HG03354 (cell line): ENCODE measurements around the gene LAIR1.
A peak's percentile ranks its signal among the peaks of the same experiment; 100 is the strongest.
"Not testable (repeated sequence)": the region's sequence is repeated elsewhere in the genome, so short reads cannot be mapped to it uniquely, and the experiment has no call there.

Experiments
- ATAC-seq: cut with Tn5 transposase; IDR thresholded peaks from one replicate; pipeline ENCODE4 v1.9.1; 2021; ENCODE audit warnings: mild to moderate bottlenecking; ENCODE audit not compliant: unreplicated experiment, poor library complexity, severe bottlenecking

The LAIR1 gene

DNA sequence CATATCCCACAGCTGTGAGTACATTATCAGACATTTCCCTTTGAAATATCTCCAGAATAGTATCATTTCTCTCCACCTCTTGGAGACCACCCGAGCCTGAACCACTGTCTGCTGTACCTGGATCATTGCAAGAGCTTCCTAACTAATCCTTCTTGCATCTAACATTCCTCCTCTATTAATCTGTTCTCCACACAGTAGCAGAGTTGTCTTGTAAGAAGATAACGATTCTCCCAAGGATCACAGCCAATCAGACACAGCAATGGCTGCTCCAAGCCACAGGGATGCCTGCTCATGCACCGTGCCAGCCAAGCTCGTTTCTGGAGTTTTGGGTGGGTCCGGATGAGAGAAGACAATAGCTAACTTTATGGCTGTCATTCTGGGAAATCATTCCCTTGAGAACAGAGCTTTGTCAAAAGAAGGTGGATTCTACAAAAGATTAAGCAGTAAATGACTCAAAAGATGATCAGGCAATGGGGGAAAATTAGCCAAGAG is 14.5 kb upstream of the LAIR1 start:
- no peak for ATAC-seq

DNA sequence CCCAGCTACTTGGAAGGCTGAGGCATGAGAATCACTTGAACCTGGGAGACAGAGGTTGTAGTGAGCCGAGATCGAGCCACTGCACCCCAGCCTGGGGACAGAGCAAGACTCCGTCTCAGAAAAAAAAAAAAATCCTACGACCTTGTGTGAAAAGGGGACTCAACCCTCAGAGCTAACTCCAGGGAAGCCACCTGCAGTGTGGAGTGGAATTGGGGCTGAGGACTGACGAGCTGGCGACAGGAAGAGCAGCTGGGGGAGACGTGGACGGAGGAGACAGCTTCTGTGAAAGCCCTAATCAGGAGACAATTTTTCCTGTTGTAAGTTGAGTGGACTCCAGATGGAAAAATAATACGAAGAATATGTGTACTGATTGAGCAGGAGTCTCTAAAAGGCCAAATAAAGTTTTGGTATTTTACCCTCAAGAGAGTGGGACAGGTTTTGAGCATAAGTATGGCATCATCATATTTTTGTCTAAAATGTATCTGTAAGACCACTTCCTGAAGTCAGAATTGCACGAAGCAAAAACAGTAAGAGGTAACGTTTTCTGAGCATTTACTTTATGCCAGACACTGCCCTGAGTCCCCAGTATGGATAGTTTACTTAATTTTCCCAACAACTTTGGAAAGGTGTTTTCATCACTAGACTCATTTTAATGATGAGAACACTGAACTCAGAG is 12.0 kb upstream of the LAIR1 start:
- ATAC-seq = no peak

DNA sequence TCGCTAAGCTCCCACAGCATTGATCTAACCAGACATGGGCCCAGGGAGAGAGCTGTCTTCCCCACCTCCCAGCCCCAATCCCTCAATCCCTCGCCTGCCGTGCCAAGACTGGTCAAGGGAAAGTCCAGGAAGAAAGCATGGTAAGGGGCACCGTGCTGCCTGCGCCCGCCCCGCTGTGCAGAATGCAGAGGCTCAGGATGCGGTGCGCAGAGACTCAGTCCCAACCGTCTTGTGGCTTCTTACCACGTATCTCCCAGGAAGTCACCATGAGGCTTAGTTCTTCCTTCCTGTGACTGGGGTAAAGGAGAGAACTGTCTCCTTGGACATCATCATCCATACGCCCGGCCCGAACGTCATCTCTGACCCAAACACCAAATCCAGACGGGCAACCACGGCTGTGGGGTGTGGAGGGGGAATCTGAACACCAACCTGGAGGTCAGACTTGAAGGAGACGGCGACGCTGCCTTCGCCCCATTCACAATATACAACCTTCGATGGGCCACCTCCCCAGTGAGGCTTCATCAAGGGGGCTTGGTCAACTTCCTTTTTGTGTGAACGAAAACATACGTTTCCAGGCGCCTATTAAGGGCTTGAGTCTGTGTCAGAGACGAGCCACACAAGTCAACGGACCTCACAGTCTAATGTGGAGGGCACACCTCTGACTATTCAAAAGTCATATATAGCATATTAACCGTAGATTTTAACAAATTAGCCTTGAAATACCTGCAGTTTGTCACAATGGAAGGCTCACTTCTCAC is 10.6 kb upstream of the LAIR1 start:
- ATAC-seq = not testable (repeated sequence)

DNA sequence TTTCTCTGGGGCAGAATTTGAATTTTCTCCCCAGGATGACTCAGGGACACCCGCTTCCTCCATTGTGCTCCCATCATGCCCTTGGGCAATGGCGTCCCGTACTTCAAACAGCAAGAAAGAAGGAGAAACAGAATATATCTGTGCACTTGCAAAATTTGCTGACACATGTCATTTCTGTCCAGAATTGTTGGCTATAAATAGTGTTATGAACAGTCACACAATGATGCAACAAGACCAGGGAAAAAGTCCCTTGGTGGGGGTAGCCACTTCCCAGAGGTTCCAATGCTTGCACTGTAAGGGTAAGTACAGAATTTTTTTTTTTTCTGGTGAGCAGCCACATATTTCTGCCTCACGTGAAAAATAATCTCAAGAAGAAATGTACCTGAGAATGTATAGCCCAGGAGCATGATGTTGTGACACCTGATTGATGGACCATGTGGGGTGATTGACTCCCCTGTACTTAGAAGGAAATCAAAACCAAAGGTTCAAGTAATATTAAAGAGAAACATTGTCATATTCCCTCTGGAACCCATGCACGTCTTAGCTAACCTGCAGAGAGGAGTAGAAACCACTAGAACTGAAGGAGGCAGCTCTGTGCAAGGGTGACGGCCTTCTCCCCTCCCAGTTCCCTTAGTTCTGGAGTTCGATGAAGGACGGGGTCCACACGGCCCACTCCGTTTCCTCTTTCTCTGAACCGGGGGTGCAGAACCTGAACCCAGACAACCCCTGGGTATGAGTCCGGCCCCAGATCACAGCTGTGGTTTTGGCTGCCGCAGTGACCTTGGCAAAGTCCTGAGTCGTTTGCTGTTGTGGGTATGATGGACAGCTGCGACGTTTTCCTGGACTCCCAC is 9.3 kb upstream of the LAIR1 start:
- ATAC-seq = no peak

DNA sequence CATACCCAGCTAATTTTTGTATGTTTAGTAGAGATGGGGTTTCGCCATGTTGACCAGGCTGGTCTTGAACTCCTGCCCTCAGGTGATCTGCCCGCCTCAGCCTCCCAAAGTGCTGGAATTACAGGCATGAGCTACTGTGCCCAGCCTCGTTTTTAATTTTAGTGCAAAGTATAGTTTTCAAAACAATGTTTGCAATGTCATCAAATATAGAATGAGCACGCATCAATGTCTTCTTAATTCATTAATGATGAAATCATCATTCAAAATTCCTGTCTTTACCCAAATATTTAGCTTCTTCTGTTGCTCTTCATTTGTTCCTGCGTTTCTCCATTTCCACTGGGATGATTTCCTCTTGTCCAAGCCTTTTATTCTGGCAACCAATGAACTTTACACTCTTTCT is 6.7 kb upstream of the LAIR1 start:
- not testable (repeated sequence) for ATAC-seq

DNA sequence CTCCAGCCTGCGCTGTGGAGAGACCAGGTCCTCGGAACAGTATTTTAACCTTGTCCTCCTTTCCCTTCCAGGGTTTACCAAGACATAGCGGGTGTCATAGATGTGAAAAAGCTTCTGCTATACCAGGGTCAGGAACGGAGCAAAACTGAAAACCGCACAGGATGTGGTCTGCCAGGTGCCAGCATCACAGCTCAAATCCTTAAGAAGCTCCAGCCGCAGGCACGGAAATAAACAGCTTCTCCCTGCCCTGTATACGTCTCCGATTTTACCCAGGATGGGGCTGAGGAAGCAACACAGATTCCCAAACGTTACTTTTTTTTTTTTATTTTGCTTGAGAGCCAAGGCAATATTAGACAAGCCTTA is 5.7 kb upstream of the LAIR1 start:
- ATAC-seq = not testable (repeated sequence)

DNA sequence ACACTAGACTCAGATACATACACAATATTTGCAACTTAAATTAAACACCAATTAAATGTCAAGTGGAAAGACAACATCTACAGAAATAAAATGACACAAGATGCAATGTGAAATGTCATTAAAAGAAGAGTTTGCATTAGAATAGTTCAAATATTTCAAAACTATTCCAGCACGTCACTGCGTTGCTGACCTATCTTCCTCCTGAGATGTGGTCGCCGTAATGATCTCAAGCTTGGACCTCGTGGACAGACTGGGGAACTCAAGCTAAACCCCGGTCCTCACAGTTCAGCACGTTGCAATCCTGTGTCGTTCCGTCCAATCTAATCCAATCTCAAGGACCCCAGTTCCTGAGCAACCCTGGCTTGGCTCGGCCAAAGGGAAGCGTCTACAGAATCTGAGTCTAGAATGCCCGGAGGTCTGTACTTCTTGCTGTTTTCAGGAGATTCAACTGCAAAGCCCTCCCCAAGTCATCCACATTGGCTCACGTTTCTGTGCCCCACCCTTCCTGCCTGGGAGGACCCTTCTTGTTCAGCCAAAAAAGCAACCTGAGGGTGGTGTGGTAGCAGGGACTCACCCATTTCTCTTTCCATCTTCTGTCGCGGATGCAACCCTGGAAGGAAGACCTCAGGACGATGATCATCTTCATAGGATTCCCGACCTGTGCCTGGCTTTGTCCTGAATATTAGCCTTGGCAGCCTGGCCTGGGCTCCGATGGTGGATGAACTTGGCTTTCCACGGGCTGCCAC is 5.1 kb upstream of the LAIR1 start:
- ATAC-seq = not testable (repeated sequence)

DNA sequence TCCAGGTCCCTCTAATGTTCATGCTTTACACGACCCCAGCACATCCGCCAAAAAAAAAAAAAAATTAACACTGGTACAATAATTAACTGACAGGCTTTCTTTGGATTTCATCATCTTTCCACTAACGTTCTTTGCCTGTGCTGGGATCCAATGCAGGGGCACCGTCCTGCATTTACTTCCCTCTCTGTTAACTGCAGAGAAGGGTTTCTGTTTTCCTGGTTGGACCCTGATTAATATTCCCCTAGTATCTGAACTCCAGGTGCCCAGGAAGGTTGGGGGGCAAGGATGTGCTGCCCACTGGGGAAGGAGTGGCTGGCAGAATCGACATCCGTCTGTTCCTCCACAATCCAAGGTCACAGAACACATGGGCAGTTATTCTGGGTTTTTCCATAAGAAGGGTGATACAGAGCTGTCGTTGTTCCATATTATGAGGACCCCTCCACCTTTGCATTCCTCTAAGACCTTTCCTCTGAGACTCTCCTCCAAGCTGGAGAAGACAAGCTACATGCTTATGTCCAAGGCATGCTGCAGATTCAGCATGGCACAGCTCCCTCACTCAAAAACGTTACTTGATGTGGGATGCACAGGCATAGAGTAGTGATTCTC is 4.5 kb upstream of the LAIR1 start:
- no peak for ATAC-seq

DNA sequence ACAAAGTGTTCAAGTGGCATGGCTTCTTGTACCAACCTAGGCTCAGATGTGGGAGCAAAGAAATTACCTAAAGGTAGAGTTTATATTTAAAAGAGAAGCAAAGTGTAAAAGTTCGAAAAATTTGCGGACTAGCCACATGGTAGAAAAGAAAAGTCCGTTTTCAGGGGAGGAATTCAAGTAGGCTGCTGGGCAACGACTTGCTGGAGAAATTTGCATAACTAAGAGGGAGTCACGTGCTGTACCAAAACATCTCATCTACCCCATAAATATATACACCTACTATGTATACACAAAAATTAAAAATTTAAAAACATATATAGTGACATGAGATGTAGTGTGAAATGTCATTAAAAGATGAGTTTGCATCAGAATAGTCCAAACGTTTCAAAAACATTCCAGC is 2.1 kb upstream of the LAIR1 start:
- ATAC-seq = no peak

DNA sequence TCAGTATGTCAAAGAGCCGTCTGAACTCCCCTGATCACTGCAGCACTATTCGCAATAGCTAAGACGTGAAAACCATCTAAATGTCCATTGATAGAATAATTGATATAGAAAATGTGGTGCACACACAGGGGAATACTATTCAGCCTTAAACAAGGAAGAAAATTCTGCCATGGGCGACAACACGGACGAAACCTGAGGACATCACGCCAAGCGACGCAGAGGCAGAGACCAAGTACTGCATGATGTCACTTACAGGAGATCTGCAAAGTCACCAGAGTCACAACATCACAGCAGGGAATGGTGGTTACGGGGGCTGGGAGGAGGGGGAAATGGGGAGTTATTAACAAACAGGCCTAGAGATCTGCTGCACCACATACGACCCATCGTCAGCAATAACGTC is 1.1 kb upstream of the LAIR1 start:
- ATAC-seq = not testable (repeated sequence)

DNA sequence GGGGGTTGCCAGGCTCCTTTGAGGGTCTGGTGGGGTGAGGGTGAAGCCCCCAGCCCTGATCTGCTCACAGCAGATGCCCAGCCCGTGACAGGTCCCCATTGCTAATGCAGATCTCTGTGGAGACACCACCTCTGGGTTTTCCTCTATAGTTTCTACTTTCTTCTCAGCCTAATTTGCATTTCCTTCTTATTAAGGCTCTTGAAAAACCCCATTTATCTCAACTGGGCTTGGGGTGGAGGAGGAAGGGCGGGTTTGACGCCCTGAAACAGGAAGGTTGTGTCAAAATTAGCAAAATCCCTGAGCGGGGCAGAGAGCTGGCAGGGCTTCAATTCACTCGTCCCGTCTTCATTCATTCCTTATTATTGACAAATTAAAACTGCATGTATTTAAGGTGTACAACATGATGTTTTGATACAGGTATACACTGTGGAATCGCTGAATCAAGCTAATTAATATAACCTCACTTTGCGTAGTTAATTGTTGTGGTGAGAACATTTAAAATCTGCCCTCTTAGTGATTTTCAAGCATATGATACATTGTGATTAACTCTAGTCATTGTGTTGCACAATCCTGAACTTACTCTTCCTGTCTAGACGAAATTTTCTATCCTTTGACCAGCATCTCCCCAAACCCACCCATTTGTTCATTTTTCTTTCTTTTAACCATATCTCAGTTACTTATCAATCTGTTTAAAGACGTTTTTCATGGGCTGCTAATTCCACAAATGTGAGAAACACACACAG is 2.9 kb downstream of the LAIR1 start:
- not testable (repeated sequence) for ATAC-seq

DNA sequence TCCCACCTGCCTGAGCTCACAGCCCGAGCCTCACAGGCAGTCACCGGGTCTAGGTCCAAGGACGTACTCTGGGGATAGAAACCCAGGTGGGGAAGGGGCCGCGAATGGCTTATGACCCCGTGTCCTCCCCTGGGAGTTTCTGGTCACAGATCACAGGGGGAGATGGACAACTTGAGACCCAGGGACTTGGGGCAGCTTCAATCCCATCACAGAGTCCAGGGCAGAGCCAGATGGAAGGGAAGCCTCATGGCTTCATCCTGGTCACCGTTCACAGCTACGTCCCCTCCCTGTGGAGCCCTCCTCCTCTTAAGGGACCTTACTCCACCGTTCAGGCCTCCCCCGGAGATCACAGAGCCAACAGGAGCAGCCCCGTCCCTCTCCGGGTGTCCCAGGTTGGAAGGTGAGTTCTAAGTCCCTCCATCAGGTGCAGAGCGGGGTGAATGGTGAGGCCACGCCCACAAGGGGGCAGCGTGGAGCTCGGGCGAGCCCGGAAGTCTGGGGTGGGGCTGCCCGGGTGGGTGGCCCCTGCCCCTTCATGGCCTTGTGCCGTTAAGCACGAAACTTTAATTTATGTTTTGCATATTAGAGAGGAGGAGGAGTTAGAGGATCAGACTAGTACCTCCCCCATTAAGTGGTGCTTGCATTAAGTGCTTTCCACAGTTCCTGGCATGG is 5.4 kb downstream of the LAIR1 start:
- peak; percentile 76 for ATAC-seq

DNA sequence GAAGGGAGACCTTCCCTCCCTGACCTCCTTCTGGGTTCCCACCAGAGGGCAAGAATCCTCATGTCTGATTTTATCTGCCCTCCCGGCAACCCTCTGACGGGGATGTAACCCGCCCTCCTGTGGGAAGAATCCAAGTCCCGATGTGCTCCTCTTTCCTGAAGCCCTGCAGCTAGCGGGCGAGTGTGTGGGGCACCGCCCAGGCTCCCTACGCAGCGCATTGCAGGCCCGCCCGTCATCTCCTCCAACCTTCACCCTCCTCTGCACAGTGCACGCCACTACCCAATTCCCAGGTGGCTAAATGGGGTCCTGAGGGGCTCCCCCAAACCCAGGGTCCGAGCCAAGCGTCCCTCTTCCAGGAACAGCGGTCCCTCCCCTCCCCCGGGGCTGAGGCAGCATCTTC is 7.3 kb downstream of the LAIR1 start:
- no peak for ATAC-seq

DNA sequence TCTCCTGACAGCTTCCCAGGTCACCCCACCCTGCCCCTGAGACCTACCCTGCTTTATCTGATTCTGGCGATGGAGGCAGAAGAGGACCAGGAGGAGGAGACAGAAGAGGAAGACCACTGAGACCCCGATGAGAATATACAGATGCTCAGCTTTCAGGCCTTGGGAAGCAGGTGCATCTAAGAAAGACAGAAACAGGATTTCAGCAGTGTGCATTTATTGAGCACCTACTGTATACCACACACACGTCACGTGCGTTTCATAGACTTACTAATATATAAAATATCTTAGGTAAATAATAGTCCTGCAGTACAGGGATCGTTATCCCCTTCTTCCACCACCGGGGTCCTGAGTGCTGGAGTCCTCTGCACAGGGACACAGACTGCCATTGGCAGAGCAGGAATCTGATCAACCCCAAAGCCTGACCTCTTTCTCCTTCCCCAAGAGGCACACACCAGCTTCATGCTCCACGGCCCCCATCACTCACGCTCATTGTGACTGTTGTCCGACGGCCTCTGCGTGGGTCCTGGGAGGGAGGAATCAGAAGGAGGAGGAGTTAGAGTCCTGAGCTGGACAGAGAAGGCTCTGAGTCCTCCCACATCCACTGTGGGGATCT is 8.2 kb downstream of the LAIR1 start:
- ATAC-seq = no peak

DNA sequence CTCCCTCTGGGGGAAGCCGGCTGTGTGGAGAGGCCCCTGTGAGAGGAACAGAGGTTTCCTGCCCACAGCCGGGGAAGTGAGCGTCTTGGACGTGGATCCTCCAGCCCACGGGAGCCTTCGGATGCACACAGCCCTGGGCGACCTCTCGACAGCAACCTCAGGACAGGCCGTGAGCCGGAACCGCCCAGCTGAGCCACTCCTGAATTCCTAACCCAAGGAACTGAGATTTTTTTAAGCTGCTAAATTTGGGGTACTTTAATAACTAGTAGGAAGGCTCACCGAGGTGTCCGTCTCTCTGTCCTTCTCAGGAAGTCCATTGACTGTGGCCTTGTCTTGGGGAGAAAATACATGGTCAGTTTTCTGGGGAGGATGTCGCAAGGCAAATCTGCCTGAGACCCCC is 9.1 kb downstream of the LAIR1 start:
- no peak for ATAC-seq

DNA sequence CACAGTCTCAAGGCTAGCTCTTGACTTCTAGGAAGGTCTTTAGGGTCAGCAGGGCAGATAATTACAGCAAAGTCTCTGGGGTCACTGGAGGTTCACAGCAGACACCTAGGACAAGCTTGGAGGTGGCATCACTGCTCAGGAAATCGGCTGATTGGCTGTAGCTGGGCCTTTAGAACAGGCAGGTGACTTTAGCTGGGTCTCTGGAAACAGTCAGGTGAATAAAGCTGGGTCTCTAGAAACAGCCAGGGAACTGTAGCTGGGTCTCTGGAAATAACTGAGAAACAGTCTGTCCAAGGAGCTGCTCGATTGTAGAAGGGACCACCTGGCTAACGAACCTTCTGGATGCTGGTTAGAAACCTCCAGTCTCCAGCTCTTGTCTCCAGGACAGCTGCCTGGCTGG is 10.0 kb downstream of the LAIR1 start:
- no peak for ATAC-seq

DNA sequence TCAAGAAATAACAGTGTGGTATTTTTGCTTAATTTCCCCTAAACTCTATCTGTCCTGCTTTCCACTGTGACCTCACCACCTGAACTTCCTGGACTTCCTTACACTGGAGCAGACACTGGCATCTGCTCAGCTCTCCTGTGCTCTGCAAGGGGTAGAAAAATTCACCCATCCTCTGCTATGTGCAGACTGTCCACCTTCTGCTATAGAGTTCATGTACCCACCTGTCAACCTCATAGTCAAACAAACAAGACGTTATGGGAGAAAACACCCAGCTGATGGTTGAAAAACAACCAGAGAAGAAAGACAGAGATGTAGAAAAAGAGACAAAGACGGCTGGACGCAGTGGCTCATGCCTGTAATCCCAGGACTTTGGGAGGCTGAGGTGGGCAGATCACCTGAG is 12.2 kb downstream of the LAIR1 start:
- no peak for ATAC-seq

DNA sequence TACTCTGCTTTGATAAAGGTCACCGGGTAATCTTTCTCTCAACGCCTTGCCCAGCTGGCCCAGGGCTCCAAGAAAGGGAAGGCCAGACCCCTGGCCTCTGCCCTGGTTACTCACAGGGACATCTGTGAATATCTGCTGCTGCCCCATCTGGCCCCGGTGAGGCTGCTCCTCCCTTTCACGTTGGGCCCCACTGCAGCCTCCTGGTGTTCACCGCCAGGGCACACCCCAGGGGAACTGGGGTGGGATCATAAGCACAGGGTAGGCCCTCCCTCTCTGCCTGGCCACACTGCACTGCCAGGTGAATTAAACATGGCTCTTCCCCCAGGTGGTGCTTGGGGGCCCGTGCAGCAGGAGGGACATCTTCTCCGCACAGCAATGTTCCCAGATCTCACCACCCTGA is 12.7 kb downstream of the LAIR1 start:
- ATAC-seq = no peak
